ENCODE data around the gene GADL1.
A peak's percentile ranks its signal among the peaks of the same experiment; 100 is the strongest.

The GADL1 gene

DNA sequence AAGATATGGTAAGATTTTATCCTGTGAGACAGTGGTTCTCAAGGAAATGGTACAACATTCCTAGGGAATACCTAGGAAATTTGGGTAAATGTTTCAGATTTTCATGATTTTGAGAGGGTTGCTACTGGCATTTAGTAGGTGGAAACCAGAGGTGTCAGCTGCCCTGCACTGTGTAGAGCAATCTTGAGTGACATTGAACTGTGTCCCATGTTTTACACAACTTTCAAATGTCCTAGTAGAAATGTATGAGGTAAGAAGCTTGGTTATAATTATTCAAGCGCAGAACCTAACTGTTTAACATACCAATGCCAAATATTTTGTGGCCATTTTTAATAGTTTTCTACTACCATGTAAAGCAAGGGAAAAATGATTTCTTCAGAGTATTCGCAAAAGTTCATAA, 120.4 kb downstream of the GADL1 start:
- Histone ChIP-seq H3K9me2 (replicated peaks; ENCODE audit: insufficient read depth, low read length) (no peaks in the 10 kb centered on the region), H4K20me1 (ENCODE audit: low read depth, low read length) (no peaks in the 10 kb centered on the region), H3K27ac (ENCODE audit: low read depth, low read length) (no peak overlapping the region), H3K79me2 (ENCODE audit: insufficient read depth, low read length) (no peaks in the 10 kb centered on the region), H3K27me3 (ENCODE audit: low read length) (no peaks in the 10 kb centered on the region), H3K36me3 (ENCODE audit: low read length) (no peaks in the 10 kb centered on the region), H2AFZ (ENCODE audit: low read depth, low read length, severe bottlenecking) (no peak overlapping the region), H3K9me3 (ENCODE audit: insufficient read depth, low read length) (no peaks in the 10 kb centered on the region), H3K9ac (ENCODE audit: low read length) (no peak overlapping the region), H3K4me2 (ENCODE audit: low read depth, low read length, poor library complexity, severe bottlenecking) (no peak overlapping the region), H3F3A (ENCODE audit: insufficient read depth) (no peaks in the 10 kb centered on the region), H3K4me3 (ENCODE audit: insufficient read depth, low read length, poor library complexity, severe bottlenecking) (no peak overlapping the region)
- TF ChIP-seq, protein P1, sequence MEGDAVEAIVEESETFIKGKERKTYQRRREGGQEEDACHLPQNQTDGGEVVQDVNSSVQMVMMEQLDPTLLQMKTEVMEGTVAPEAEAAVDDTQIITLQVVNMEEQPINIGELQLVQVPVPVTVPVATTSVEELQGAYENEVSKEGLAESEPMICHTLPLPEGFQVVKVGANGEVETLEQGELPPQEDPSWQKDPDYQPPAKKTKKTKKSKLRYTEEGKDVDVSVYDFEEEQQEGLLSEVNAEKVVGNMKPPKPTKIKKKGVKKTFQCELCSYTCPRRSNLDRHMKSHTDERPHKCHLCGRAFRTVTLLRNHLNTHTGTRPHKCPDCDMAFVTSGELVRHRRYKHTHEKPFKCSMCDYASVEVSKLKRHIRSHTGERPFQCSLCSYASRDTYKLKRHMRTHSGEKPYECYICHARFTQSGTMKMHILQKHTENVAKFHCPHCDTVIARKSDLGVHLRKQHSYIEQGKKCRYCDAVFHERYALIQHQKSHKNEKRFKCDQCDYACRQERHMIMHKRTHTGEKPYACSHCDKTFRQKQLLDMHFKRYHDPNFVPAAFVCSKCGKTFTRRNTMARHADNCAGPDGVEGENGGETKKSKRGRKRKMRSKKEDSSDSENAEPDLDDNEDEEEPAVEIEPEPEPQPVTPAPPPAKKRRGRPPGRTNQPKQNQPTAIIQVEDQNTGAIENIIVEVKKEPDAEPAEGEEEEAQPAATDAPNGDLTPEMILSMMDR (IDR thresholded peaks at IDR 0.05; ENCODE audit: insufficient read depth, low read length, poor library complexity, severe bottlenecking): no peak
- TF ChIP-seq EZH2phosphoT487 (conservative IDR thresholded peaks at IDR 0.05; ENCODE audit: low read length): no peak

DNA sequence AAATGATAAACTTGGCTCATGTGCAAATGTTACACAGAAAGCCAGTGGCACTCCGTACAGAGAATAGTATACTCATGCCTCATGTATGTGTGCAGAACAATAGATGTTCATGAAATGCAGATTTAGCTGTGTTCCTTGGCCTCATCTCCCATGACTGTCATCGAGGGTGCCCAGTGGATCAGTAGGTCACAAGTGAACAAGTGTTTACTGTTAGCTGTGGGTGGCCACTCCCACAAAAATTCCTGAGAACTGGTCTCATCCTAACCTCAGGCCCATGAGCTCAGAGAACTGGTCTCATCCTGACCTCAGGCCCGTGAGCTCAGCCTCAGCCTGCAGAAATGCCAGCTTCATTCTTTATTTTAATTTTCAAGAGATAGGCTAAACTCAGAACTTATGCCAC, 124.1 kb downstream of the GADL1 start:
- H3K79me2 ChIP-seq (ENCODE audit: insufficient read depth, low read length): no peaks in the 10 kb centered on the region
- no peaks in the 10 kb centered on the region for H4K20me1 ChIP-seq (ENCODE audit: low read depth, low read length)
- H3F3A ChIP-seq (ENCODE audit: insufficient read depth): no peaks in the 10 kb centered on the region
- no peaks in the 10 kb centered on the region for H3K9me3 ChIP-seq (ENCODE audit: insufficient read depth, low read length)
- H3K9ac ChIP-seq (ENCODE audit: low read length): no peak overlapping the region
- H3K4me2 ChIP-seq (ENCODE audit: low read depth, low read length, poor library complexity, severe bottlenecking): no peak overlapping the region
- no peak overlapping the region for H3K4me3 ChIP-seq (ENCODE audit: insufficient read depth, low read length, poor library complexity, severe bottlenecking)
- H3K27me3 ChIP-seq (ENCODE audit: low read length): no peaks in the 10 kb centered on the region
- no peak overlapping the region for H3K27ac ChIP-seq (ENCODE audit: low read depth, low read length)
- no peaks in the 10 kb centered on the region for H3K36me3 ChIP-seq (ENCODE audit: low read length)
- TF ChIP-seq, protein P1 (IDR thresholded peaks at IDR 0.05; ENCODE audit: insufficient read depth, low read length, poor library complexity, severe bottlenecking): no peak
- TF ChIP-seq EZH2phosphoT487 (conservative IDR thresholded peaks at IDR 0.05; ENCODE audit: low read length): no peak
- H3K9me2 ChIP-seq (replicated peaks; ENCODE audit: insufficient read depth, low read length): no peaks in the 10 kb centered on the region
- H2AFZ ChIP-seq (ENCODE audit: low read depth, low read length, severe bottlenecking): no peak overlapping the region

DNA sequence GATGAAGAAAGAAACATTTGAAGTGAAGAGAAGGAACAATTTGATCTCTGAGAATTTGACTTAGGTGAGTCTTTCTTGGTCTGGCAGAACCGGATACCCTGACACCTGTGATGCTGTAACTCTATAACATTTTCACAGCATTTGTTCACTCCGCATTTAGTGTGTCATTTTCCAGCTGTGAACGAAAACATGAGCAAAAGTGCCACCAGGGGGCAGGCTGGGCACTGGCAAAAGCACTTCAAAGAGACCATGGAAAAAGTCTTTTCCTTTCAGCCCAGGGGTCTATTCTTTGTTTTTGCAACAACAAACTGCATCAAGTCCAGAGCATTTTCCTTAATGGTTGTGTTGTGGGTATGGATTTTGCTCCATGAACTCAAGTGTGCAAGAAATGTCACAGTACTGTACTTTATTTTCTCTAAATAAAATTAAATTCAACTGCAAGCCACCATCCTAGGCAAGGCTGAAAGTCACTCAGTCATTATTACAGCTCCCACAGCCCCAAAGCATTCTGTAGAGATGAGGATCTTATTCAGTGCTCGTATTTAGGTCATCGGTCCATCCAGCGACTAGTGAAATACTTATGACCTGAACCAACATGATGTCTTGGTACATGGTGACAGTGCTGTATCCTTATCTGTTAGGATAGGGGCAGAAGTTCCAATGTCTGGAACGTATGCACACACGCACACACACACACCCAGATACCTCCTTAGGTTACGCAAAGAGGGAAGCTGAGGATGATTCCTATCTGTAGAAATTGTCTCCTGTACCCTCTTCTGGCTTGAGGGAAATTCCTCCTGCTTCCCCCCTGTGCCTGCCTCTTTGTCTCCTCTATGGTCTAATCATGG, 125.5 kb downstream of the GADL1 start:
- TF ChIP-seq, protein P1 (IDR thresholded peaks at IDR 0.05; ENCODE audit: insufficient read depth, low read length, poor library complexity, severe bottlenecking): peak; percentile 65
- no peak for TF ChIP-seq EZH2phosphoT487 (conservative IDR thresholded peaks at IDR 0.05; ENCODE audit: low read length)
- Histone ChIP-seq H3K79me2 (ENCODE audit: insufficient read depth, low read length) (no peaks in the 10 kb centered on the region), H4K20me1 (ENCODE audit: low read depth, low read length) (no peaks in the 10 kb centered on the region), H2AFZ (ENCODE audit: low read depth, low read length, severe bottlenecking) (no peak overlapping the region), H3K9me3 (ENCODE audit: insufficient read depth, low read length) (no peaks in the 10 kb centered on the region), H3K9ac (ENCODE audit: low read length) (no peak overlapping the region), H3K36me3 (ENCODE audit: low read length) (no peaks in the 10 kb centered on the region), H3K9me2 (replicated peaks; ENCODE audit: insufficient read depth, low read length) (no peaks in the 10 kb centered on the region), H3K27me3 (ENCODE audit: low read length) (no peaks in the 10 kb centered on the region), H3K27ac (ENCODE audit: low read depth, low read length) (no peak overlapping the region), H3K4me2 (ENCODE audit: low read depth, low read length, poor library complexity, severe bottlenecking) (no peak overlapping the region), H3F3A (ENCODE audit: insufficient read depth) (no peaks in the 10 kb centered on the region), H3K4me3 (ENCODE audit: insufficient read depth, low read length, poor library complexity, severe bottlenecking) (no peak overlapping the region)
